Right lobe of liver (tissue), 4 donors: ENCODE results near the gene SPATS2L.

Experiments
- CTCF ChIP-seq, 4 donors: fragments of 200-600 bp in 3 of 4; fragments of 450-650 bp in 1 of 4; IDR thresholded peaks; one replicate each; pipeline versions ENCODE4 v1.5.1 to v1.8.0; 2016 to 2022; ENCODE audit warnings: antibody characterized with exemption in 4 of 4, mild to moderate bottlenecking in 2 of 4
- POLR2A ChIP-seq: fragments of 450-650 bp; IDR thresholded peaks from one replicate; pipeline ENCODE4 v1.6.1; 2017; ENCODE audit warnings: antibody characterized with exemption, mild to moderate bottlenecking
- donor health status: DM: no; HTN: no; CAD: no.
- donor health status: DM: no; HTN: no; CAD: no.
- donor health status: DM: no; HTN: yes; CAD: no.

DNA sequence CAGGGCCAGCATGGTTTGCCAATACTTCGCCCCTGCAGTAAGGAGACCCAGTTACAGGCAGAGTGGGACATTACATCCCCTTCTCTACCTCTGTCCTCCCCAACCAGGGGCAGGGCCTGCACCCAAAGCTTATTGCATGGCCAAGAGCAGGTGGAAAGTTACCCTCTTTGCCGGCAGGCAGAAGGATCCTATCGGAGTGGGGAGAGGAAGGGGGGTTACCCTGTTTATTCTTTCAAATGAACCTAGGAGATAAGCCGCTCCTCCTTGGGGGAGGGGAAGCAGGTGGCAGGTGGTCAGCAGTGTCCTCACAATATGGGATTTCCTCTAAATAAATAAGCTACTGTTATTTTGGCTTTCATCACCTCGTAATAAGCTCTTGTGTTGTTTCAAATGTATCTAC, 53.9 kb downstream of the SPATS2L start:
- no peak for TF ChIP-seq CTCF (IDR thresholded peaks at IDR 0.05)
- no peak for TF ChIP-seq POLR2A
